NCI-H2171 (cell line): ENCODE results near the gene TOM1L2.

Experiments
- DNase-seq: peaks from one replicate; lab custom pipeline; 2025; lab: John Stamatoyannopoulos, UW

Gene TOM1L2

GRCh38 chr17:17873450-17873991 is 98.7 kb downstream of the TOM1L2 start:
- DNase-seq: no peak

- DNase-seq: no peak
Observed at GRCh38 chr17:17872547-17873345, 99.5 kb downstream of the TOM1L2 start.

GRCh38 chr17:17871913-17872312 is 100.3 kb downstream of the TOM1L2 start:
- DNase-seq: no peak

GRCh38 chr17:17870247-17870646 is 102.0 kb downstream of the TOM1L2 start:
- no peak for DNase-seq

- no peak for DNase-seq
Observed at GRCh38 chr17:17868641-17869522, 103.3 kb downstream of the TOM1L2 start.

GRCh38 chr17:17866897-17867296 is 105.3 kb downstream of the TOM1L2 start:
- DNase-seq: no peak

- DNase-seq: no peak
Observed at GRCh38 chr17:17866425-17866824, 105.8 kb downstream of the TOM1L2 start.

- DNase-seq: no peak
Observed at GRCh38 chr17:17865035-17865434, 107.2 kb downstream of the TOM1L2 start.

- DNase-seq: no peak
Observed at GRCh38 chr17:17860766-17861107, 111.5 kb downstream of the TOM1L2 start.

- DNase-seq: peak; percentile 34
Observed at GRCh38 chr17:17859909-17860765, 112.1 kb downstream of the TOM1L2 start.

- no peak for DNase-seq
Observed at GRCh38 chr17:17857496-17857895, 114.7 kb downstream of the TOM1L2 start.

- no peak for DNase-seq
Observed at GRCh38 chr17:17856386-17856785, 115.8 kb downstream of the TOM1L2 start.

GRCh38 chr17:17855976-17856375 is 116.2 kb downstream of the TOM1L2 start:
- no peak for DNase-seq

GRCh38 chr17:17853811-17854447 is 118.3 kb downstream of the TOM1L2 start:
- no peak for DNase-seq

GRCh38 chr17:17852930-17853329 is 119.3 kb downstream of the TOM1L2 start:
- DNase-seq: no peak

GRCh38 chr17:17851103-17852002 is 120.8 kb downstream of the TOM1L2 start:
- DNase-seq: no peak

GRCh38 chr17:17849845-17850373 is 122.3 kb downstream of the TOM1L2 start:
- DNase-seq: no peak

GRCh38 chr17:17849147-17849820 is 122.9 kb downstream of the TOM1L2 start:
- DNase-seq: no peak

GRCh38 chr17:17848311-17849082 is 123.7 kb downstream of the TOM1L2 start:
- DNase-seq: no peak
